Measurements from ENCODE around the gene KCNJ9.

The KCNJ9 gene

DNA sequence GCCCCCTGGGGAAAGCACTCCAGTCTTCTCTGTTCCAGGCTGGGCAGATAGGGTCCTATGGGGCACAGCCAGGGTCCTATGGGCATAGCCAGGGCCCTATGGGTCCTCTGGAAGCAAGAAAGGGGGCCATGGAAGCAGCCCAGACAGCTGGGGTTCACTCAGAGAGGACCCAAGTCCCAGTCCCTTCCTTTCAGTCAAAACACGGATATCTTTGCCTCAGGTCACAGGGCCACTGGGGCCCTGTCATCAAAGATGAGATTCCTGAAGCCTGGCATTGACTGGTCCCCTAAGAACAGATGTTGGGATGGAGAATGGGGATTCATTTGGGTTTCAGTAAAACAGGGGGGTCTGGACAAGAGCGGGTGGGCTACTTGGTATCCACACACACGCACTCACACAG is 8.5 kb downstream of the KCNJ9 start:
- DNase-seq, result no peak

DNA sequence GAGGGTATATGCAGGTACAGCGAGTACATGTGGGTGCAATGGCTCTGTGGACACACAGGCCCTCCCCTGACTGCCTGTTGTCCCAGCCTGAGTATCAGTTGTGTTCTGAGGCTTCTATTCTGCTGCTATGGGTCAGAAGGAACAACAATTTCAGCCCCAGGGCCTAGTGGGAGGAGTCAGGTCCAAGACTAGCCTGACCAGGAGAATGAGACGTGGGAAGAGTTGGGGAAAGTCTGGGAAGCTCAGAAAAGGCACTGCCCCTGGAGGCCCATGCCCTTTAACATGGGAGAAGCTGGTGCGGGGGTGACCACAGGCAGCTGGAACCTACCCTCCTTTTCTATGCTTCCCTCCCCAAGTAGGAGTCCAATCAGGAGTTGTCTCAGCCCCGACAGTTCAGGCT is 9.4 kb downstream of the KCNJ9 start:
- no peak for DNase-seq

GRCh38 chr1:160091666-160092223 is 10.4 kb downstream of the KCNJ9 start:
- no peak for DNase-seq

- no peak for DNase-seq
Measured at GRCh38 chr1:160092366-160093068, 11.2 kb downstream of the KCNJ9 start.

GRCh38 chr1:160093069-160093395 is 11.7 kb downstream of the KCNJ9 start:
- no peak for DNase-seq

- DNase-seq, result no peak
Measured at GRCh38 chr1:160093624-160094290, 12.4 kb downstream of the KCNJ9 start.

DNA sequence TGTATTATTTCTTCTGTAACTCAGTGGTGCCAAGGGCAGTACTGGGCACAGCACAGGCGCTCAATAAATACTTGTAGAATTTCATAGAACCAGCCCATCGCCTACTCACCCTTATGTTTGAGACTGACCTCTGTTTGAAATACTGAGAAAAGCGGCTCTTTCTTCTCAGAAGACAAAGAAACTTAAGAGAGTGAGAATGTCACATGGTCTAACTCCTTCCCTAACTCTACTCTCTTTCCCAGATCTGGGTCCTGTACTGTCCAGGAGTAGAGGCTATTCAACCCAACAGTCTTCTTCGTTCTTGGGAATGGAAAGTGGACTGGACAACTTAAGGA is 12.9 kb downstream of the KCNJ9 start:
- DNase-seq, result no peak

DNA sequence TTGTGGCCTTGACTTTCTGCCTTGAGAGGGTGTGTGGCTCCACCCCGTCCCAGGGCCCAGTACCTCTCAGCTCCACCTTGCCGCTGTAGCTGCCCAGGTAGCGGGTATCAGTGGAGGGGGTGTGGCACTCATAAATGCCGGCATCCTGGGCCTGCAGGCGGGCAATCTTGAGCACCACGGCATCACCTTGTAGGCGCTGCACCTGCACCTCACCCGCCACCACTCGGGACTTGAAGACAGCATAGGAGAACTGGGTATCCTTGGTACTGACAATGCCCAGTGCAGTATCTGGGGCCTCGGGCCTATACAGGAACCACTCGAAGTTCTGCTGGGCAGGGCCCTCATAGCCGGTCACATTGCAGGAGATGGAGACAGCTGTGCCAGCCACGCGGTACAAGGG is 13.5 kb downstream of the KCNJ9 start:
- no peak for DNase-seq

GRCh38 chr1:160095382-160096105 is 14.2 kb downstream of the KCNJ9 start:
- peak; percentile 1 for DNase-seq

GRCh38 chr1:160096274-160097116 is 15.2 kb downstream of the KCNJ9 start:
- no peak for DNase-seq

DNA sequence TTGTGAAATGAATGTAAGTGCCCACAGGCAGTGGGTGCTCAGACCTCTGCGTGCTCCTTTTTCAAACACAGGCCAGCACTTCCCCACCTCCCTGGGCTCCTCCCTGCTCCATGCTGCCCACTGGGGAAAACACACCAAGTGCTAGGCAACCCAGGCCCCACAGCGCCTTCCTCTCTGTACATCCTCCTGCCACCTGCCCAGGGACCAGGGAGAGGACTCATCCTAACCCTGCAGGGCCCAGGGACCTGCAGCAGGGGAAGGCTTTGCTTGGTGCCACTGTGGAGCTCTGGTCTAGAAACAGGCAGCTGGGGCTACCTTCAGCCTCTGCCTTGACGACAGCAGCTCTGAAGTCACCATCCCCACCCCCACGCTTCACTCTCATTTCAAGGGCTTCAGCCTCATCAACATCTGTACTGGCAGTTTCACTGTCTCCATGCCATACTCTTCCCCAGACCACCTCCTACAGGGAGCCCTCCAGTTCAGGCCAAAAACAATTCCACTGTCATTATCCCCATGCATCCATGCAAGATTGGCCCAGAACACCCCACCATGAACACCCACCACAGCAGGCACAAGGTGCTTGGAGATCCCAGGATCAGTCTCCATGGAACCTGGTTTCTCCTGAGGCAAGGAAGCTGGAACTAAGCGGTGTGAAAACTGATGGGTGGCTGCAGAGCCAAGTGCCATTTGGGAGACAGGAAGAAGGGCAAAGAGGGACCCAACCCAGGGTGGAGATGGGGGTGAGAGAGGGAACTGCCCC is 16.0 kb downstream of the KCNJ9 start:
- DNase-seq, result no peak

- DNase-seq, result peak; percentile 96
Measured at GRCh38 chr1:160097911-160098851, 16.8 kb downstream of the KCNJ9 start, which contains the start of gene IGSF8. Gene IGSF8, minus strand, starts transcription at chr1:160098619. Its CDS starts 147 bp downstream, at chr1:160098472.

DNA sequence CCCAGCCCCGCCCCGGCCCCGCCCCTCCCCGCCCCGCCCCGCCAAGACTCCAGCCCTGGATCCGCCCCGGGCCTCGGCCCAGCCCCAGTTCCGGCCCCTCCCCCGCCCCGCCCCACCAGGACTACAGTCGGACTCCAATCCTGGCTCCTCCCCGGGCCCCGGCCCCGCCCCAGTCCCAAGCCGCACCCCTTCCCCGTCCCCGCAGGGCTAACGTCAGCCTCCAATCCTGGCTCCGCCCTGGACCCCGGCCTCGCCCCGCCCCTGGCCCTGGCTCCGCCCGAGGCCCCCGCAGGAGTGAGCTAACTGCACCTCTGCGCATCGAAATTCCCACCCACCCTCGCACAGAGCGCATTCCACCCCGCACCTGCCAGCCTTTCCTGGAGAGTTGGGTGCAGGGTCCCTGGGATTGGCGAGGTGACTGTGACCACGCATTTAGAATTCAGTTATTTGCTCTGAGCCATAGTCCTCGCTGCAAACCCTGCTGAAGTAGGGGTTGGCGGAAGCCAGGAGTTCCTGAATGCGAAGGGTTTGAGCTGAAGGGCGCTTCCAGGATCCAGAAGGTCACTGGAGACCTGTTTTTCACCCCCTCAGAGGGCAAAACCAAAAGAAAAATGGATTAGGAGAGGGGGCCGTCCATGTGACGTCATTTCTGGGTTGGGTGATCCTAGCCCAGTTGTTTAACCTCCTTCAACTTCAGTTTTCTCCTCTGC is 17.7 kb downstream of the KCNJ9 start:
- DNase-seq, result peak; percentile 96

DNA sequence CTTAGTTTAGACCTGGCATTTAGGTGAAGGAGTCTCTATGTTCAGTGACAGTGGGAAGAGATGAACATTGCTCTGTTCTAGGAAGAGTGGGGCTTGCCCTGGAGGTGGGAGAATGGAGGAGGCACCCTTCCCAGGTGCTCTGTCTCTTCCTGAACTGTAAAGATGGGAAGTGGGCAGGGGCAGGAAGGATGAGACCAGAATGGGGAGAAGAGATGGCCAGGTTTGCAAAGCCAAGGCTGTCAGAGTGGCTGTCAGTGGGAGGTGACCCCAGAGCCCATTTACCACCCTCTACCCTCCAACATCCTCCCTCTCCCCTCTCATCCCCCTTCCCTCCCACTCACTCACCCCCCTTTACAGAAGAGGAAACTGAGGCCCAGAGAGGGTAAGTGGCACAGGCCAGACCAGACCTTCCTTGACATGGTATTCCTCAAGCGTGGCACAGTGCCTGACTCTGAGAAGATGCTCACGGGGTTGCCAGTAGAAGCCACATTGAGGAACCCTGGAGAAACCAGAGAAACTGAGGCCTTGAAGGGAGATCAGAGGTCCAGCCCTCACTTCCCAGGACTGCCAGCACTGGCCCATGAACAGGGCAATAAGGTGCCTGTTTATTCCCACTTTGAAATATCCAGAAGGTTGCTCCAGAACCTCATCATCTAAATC is 18.5 kb downstream of the KCNJ9 start:
- DNase-seq, result no peak

GRCh38 chr1:160101037-160101716 is 19.8 kb downstream of the KCNJ9 start:
- peak; percentile 55 for DNase-seq

DNA sequence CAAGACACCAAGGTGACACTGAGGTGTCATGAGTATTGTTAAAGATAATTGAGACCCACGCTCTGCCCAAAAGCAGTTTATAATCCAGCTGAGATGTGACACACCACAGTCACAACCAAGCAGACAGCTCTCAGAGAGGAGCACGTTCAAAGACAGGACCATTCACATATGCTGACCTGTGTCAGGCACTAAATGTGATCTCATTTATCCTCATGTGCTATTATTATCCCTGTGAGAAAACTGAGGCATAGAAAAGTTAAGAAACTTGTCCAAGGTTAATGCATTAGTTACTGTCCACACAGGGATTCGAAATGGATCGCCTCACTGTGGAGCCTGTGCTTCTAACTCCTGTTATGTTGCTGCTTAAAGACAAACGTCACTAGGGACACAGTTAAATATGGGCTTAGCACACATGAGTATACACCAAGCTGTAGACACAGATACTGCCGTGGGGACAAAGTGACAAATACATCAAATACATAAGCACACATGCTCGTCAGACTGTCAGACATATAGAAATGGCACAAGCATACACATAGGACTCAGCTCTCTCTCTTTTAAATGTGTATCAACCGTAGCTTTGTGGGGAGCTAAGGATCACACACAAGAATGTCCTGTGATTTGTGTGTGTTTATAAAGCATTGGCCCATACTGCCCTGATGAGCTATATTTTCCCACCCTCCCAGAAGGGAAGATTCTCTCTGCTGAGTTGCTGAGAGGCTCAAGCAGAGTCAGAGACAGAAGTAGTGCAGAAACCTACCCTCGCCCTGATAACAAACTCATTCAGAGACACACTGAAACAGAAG is 20.6 kb downstream of the KCNJ9 start:
- DNase-seq, result no peak

- no peak for DNase-seq
Measured at GRCh38 chr1:160103658-160104408, 22.5 kb downstream of the KCNJ9 start.

All from NCI-H2029 (cell line).